H9 (cell line): ENCODE data around the gene MBOAT2. TPM values are rescaled to one million over a fixed set of nuclear protein-coding genes. Genes with fewer than 3 reads are reported as not detected.

Experiments used
- DNase-seq: peaks from one replicate; pipeline ENCODE4 v3.0.0-alpha.2; 2017
- H2AFZ ChIP-seq: one replicate; pipeline ENCODE4 v1.6.1; 2013; ENCODE audit warnings: mild to moderate bottlenecking, low read length, control low read depth, moderate library complexity
- H2AK5ac ChIP-seq: 2 replicates; pipeline ENCODE4 v1.6.1; 2013; ENCODE audit warnings: low read length, control low read depth, mixed read lengths; ENCODE audit not compliant: insufficient read length
- H2BK120ac ChIP-seq: one replicate; pipeline ENCODE4 v1.6.1; 2013; ENCODE audit warnings: low read depth, mild to moderate bottlenecking, low read length, control low read depth, inconsistent platforms; ENCODE audit not compliant: poor library complexity, severe bottlenecking
- H2BK12ac ChIP-seq: 2 replicates; pipeline ENCODE4 v1.6.1; 2013; ENCODE audit warnings: low read length, control low read depth, mixed read lengths, low read depth; ENCODE audit not compliant: insufficient read length
- H2BK15ac ChIP-seq: 2 replicates; pipeline ENCODE4 v1.6.1; 2013; ENCODE audit warnings: low read depth, low read length, control low read depth
- H2BK20ac ChIP-seq: one replicate; pipeline ENCODE4 v1.6.1; 2013; ENCODE audit warnings: low read depth, mild to moderate bottlenecking, low read length, control low read depth, inconsistent platforms; ENCODE audit not compliant: poor library complexity, severe bottlenecking
- H2BK5ac ChIP-seq: 2 replicates; pipeline ENCODE4 v1.6.1; 2013; ENCODE audit warnings: low read length, control low read depth, mixed read lengths; ENCODE audit not compliant: insufficient read length
- H3K14ac ChIP-seq: 2 replicates; pipeline ENCODE4 v1.6.1; 2013; ENCODE audit warnings: low read length, control low read depth; ENCODE audit not compliant: insufficient read depth
- H3K18ac ChIP-seq: 2 replicates; pipeline ENCODE4 v1.6.1; 2013; ENCODE audit warnings: low read depth, mild to moderate bottlenecking, mixed read lengths, low read length, control low read depth; ENCODE audit not compliant: insufficient read length
- H3K23ac ChIP-seq: 2 replicates; pipeline ENCODE4 v1.6.1; 2013; ENCODE audit warnings: low read length, control low read depth, mixed read lengths, low read depth; ENCODE audit not compliant: insufficient read length
- H3K23me2 ChIP-seq: 2 replicates; pipeline ENCODE4 v1.6.1; 2013; ENCODE audit warnings: low read depth, mild to moderate bottlenecking, mixed read lengths, low read length, control low read depth; ENCODE audit not compliant: insufficient read length, poor library complexity, severe bottlenecking
- H3K27ac ChIP-seq: 2 replicates; pipeline ENCODE4 v1.5.1; 2013; ENCODE audit warnings: low read length, control low read depth, mixed read lengths, low read depth; ENCODE audit not compliant: insufficient read length
- H3K27me3 ChIP-seq: 2 replicates; pipeline ENCODE4 v1.6.1; 2013; ENCODE audit warnings: low read length, control low read depth, inconsistent platforms; ENCODE audit not compliant: insufficient read depth
- H3K4ac ChIP-seq: 2 replicates; pipeline ENCODE4 v1.6.1; 2013; ENCODE audit warnings: low read depth, mild to moderate bottlenecking, control low read depth, inconsistent platforms, low read length, moderate library complexity
- H3K4me1 ChIP-seq: 2 replicates; pipeline ENCODE4 v1.6.1; 2013; ENCODE audit warnings: low read length, control low read depth, inconsistent platforms; ENCODE audit not compliant: insufficient read depth
- H3K4me2 ChIP-seq: 2 replicates; pipeline ENCODE4 v1.6.1; 2013; ENCODE audit warnings: low read length, control low read depth, mixed read lengths; ENCODE audit not compliant: insufficient read length, insufficient read depth
- H3K56ac ChIP-seq: 2 replicates; pipeline ENCODE4 v1.6.1; 2013; ENCODE audit warnings: low read depth, mild to moderate bottlenecking, mixed read lengths, low read length, control low read depth; ENCODE audit not compliant: insufficient read length
- H3K79me1 ChIP-seq: 2 replicates; pipeline ENCODE4 v1.6.1; 2013; ENCODE audit warnings: low read depth, mild to moderate bottlenecking, moderate library complexity, low read length, control low read depth, inconsistent platforms; ENCODE audit not compliant: insufficient read depth, poor library complexity, severe bottlenecking
- H3K79me2 ChIP-seq: 2 replicates; pipeline ENCODE4 v1.6.1; 2013; ENCODE audit warnings: low read length, control low read depth, inconsistent platforms; ENCODE audit not compliant: insufficient read depth
- H3K9ac ChIP-seq: 2 replicates; pipeline ENCODE4 v1.6.1; 2013; ENCODE audit warnings: low read length, control low read depth, mixed read lengths; ENCODE audit not compliant: insufficient read length; ENCODE audit errors: extremely low read depth
- H3K9me3 ChIP-seq: one replicate; pipeline ENCODE4 v1.6.1; 2013; ENCODE audit warnings: low read depth, low read length, inconsistent platforms; ENCODE audit not compliant: control insufficient read depth
- H3T11ph ChIP-seq: one replicate; pipeline ENCODE4 v1.6.1; 2013; ENCODE audit warnings: mild to moderate bottlenecking, low read length, control low read depth, inconsistent platforms
- H4K20me1 ChIP-seq: one replicate; pipeline ENCODE4 v1.6.1; 2013; ENCODE audit not compliant: control insufficient read depth, insufficient read length, insufficient read depth
- H4K5ac ChIP-seq: 2 replicates; pipeline ENCODE4 v1.6.1; 2013; ENCODE audit warnings: low read depth, mild to moderate bottlenecking, mixed read lengths, low read length, control low read depth; ENCODE audit not compliant: insufficient read length
- H4K8ac ChIP-seq: replicated peaks from 2 replicates; pipeline ENCODE4 v1.6.1; 2013; ENCODE audit warnings: low read length, control low read depth, mixed read lengths, low read depth; ENCODE audit not compliant: insufficient read length
- H4K91ac ChIP-seq: 2 replicates; pipeline ENCODE4 v1.6.1; 2013; ENCODE audit warnings: low read depth, mild to moderate bottlenecking, moderate library complexity, mixed read lengths, low read length, control low read depth; ENCODE audit not compliant: insufficient read length
- H3K27ac Mint-ChIP-seq, 3 experiments: 2 replicates in 2 of 3; 3 replicates in 1 of 3; pipeline ENCODE4 v1.8.0; 2020 to 2021; ENCODE audit warnings: mixed read lengths in 3 of 3, mild to moderate bottlenecking in 1 of 3, moderate library complexity in 1 of 3
- H3K27me3 Mint-ChIP-seq: 2 replicates; pipeline ENCODE4 v1.8.0; 2021; ENCODE audit warnings: low read depth, mild to moderate bottlenecking, moderate library complexity, mixed read lengths
- H3K36me3 Mint-ChIP-seq, 3 experiments: 2 replicates in 2 of 3; 3 replicates in 1 of 3; pipeline ENCODE4 v1.8.0; 2020 to 2021; ENCODE audit warnings: low read depth in 3 of 3, mixed read lengths in 3 of 3; ENCODE audit not compliant: insufficient read depth in 1 of 3
- H3K4me1 Mint-ChIP-seq, 2 experiments: 2 replicates each; pipeline ENCODE4 v1.8.0; 2020; ENCODE audit warnings: mixed read lengths in 2 of 2
- H3K4me3 Mint-ChIP-seq, 2 experiments: 2 replicates in 1 of 2; 3 replicates in 1 of 2; pipeline ENCODE4 v1.8.0; 2020 to 2021; ENCODE audit warnings: mild to moderate bottlenecking in 2 of 2, mixed read lengths in 2 of 2, moderate library complexity in 1 of 2
- H3K9me3 Mint-ChIP-seq, 2 experiments: 2 replicates in 1 of 2; 3 replicates in 1 of 2; pipeline ENCODE4 v1.8.0; 2020; ENCODE audit warnings: mild to moderate bottlenecking in 2 of 2, mixed read lengths in 2 of 2, moderate library complexity in 1 of 2
- WGBS: extraction: QIAGEN DNeasy Blood & Tissue Kit; methylation state at CpG from one replicate; pipeline ENCODE4 v1.1.7; 2013; ENCODE audit warnings: missing lambda C conversion rate, low lambda C conversion rate, mixed read lengths; ENCODE audit not compliant: insufficient read length; ENCODE audit errors: extremely low coverage; 5-methylcytosine and 5-hydroxymethylcytosine counted together
- total RNA-seq: library from RNA; stranded (reverse); gene quantifications from 2 replicates; pipeline ENCODE4 v1.2.1, GENCODE V29; 2021
- TF ChIP-seq, protein P1 (sequence below): fragments of 200-600 bp; sonication (generic); conservative IDR thresholded peaks from 3 replicates; pipeline ENCODE4 v1.8.0; 2021; ENCODE audit warnings: antibody characterized with exemption, mild to moderate bottlenecking

The MBOAT2 gene
- total RNA-seq, 1 experiment from 2014 or later: 20.2 TPM

DNA sequence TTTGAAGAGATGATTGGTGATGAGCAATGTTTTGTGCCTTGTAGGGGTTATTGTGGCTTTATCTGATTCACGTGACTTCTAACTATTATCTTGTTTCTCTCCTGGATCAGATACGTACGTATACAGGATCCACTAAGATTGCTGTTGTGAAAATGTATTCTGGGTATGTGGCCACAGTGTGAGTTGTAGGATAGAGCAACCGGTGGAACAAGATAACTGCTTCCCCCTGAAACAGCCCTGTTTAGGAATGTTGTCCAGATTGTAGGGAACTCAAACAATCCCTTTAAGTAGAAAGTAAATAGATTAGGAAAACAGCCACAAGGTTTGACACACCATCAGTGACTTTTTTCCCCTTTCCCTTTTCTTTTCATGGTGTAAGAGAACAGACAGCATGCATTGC, 22.3 kb upstream of the MBOAT2 start:
- no peak overlapping the region for H2AFZ ChIP-seq
- no peak overlapping the region for H3K56ac ChIP-seq
- no peaks in the 10 kb centered on the region for H3K23me2 ChIP-seq

More for the DNA sequence above, 22.3 kb upstream of the MBOAT2 start:
- no peak overlapping the region for H2BK20ac ChIP-seq
- no peaks in the 10 kb centered on the region for H3K4me1 ChIP-seq
- no peaks in the 10 kb centered on the region for H4K20me1 ChIP-seq
- H3K27me3 ChIP-seq: no peaks in the 10 kb centered on the region
- no peak overlapping the region for H3K4me3 Mint-ChIP-seq
- H2AK5ac ChIP-seq: no peak overlapping the region
- no peak overlapping the region for H2BK12ac ChIP-seq
- no peak overlapping the region for H3K23ac ChIP-seq
- no peak overlapping the region for H3K9ac ChIP-seq
- H3K27ac Mint-ChIP-seq: no peak overlapping the region
- H3K4me2 ChIP-seq: no peak overlapping the region
- no peak overlapping the region for H2BK120ac ChIP-seq
- H4K8ac ChIP-seq: no peak overlapping the region
- no peaks in the 10 kb centered on the region for H3K79me1 ChIP-seq
- H4K5ac ChIP-seq: no peak overlapping the region
- no peak for DNase-seq
- H3K79me2 ChIP-seq: no peaks in the 10 kb centered on the region
- no peak overlapping the region for H3K27ac ChIP-seq
- H3K27me3 Mint-ChIP-seq: no peaks in the 10 kb centered on the region; the same call in none of the 2 replicates
- WGBS: no CpG with 5 or more reads among the region's 4 CpGs
- H3K18ac ChIP-seq: no peak overlapping the region
- no peaks in the 10 kb centered on the region for H3K9me3 ChIP-seq
- peaks cover 2 to 3% of the 10 kb centered on the region in 2 experiments; a peak in 3 of 4 replicates for H3K4me1 Mint-ChIP-seq
- no peak overlapping the region for H2BK5ac ChIP-seq
- H2BK15ac ChIP-seq: no peak overlapping the region
- H3K36me3 Mint-ChIP-seq: no peaks in the 10 kb centered on the region
- TF ChIP-seq, protein P1, sequence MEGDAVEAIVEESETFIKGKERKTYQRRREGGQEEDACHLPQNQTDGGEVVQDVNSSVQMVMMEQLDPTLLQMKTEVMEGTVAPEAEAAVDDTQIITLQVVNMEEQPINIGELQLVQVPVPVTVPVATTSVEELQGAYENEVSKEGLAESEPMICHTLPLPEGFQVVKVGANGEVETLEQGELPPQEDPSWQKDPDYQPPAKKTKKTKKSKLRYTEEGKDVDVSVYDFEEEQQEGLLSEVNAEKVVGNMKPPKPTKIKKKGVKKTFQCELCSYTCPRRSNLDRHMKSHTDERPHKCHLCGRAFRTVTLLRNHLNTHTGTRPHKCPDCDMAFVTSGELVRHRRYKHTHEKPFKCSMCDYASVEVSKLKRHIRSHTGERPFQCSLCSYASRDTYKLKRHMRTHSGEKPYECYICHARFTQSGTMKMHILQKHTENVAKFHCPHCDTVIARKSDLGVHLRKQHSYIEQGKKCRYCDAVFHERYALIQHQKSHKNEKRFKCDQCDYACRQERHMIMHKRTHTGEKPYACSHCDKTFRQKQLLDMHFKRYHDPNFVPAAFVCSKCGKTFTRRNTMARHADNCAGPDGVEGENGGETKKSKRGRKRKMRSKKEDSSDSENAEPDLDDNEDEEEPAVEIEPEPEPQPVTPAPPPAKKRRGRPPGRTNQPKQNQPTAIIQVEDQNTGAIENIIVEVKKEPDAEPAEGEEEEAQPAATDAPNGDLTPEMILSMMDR: no peak
- H3T11ph ChIP-seq: no peak overlapping the region
- H3K14ac ChIP-seq: no peak overlapping the region
- H3K9me3 Mint-ChIP-seq: no peaks in the 10 kb centered on the region; a peak in 1 of 5 replicates
- no peak overlapping the region for H3K4ac ChIP-seq
- no peak overlapping the region for H4K91ac ChIP-seq
